ENCODE data around the gene IL1RAP. TPM values are rescaled to one million over a fixed set of nuclear protein-coding genes. Genes with fewer than 3 reads are reported as not detected.

Gene IL1RAP
- total and polyA plus RNA-seq, 2 experiments from 2014 or later, result 14.6 to 46.5 TPM

DNA sequence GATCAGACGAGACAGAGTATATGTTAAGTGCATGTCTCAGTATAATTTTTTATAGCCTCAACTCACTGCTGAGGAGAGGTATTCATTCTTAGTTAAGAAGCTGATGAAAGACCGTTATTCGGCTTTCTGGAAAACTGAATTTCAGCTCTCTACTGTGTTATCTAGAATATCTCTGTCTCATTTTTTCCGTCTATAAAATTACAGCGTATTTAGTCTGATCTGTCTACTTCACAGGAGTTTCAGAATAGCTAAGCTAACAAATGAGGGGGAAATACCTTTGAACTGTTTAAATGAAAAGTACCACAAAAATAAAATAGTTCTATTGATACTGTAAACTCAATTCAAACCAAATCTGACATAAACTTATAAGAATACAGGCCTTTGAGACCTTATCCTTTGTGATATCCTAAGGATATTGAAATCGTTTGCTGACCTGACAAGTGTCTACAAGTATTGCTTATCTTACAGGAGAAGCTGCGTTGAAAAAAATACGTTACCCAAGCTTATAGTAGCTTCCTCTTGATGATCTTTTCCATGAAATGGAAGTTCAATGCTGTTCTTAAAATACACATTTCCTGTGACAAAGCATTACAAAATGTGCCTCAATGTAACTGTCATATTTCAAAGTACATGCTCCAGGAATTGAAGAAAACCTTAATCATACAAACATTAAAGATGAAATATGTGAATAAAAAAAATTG, 104.6 kb downstream of the IL1RAP start:
- TF ChIP-seq EZH2 (IDR thresholded peaks at IDR 0.05; ENCODE audit: borderline replicate concordance) (no peak), EZH2phosphoT487 (IDR thresholded peaks at IDR 0.05; ENCODE audit: low read depth, severe bottlenecking, unreplicated experiment) (no peak)
- TF ChIP-seq, protein P1, sequence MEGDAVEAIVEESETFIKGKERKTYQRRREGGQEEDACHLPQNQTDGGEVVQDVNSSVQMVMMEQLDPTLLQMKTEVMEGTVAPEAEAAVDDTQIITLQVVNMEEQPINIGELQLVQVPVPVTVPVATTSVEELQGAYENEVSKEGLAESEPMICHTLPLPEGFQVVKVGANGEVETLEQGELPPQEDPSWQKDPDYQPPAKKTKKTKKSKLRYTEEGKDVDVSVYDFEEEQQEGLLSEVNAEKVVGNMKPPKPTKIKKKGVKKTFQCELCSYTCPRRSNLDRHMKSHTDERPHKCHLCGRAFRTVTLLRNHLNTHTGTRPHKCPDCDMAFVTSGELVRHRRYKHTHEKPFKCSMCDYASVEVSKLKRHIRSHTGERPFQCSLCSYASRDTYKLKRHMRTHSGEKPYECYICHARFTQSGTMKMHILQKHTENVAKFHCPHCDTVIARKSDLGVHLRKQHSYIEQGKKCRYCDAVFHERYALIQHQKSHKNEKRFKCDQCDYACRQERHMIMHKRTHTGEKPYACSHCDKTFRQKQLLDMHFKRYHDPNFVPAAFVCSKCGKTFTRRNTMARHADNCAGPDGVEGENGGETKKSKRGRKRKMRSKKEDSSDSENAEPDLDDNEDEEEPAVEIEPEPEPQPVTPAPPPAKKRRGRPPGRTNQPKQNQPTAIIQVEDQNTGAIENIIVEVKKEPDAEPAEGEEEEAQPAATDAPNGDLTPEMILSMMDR (IDR thresholded peaks at IDR 0.05; ENCODE audit: poor library complexity), result no peak
- Histone ChIP-seq H4K20me1 (ENCODE audit: insufficient read depth, poor library complexity, severe bottlenecking) (no peaks in the 10 kb centered on the region), H3K9me2 (replicated peaks; ENCODE audit: insufficient read depth) (no peaks in the 10 kb centered on the region), H3K27ac (no peak overlapping the region), H3K9me3 (ENCODE audit: low read depth) (no peaks in the 10 kb centered on the region), H3K79me2 (no peaks in the 10 kb centered on the region), H3K4me2 (no peak overlapping the region), H3K27me3 (no peaks in the 10 kb centered on the region), H3K4me1 (ENCODE audit: insufficient read depth) (peaks cover 8% of the 10 kb centered on the region), H3K4me3 (no peak overlapping the region), H2AFZ (no peak overlapping the region), H3K36me3 (replicated peaks; ENCODE audit: insufficient read depth, low read depth) (no peaks in the 10 kb centered on the region)
- no peak for DNase-seq (ENCODE audit: low spot score)
- 71% methylated on average over 8 of the region's 8 CpGs for WGBS (ENCODE audit: low lambda C conversion rate, missing lambda C conversion rate)

DNA sequence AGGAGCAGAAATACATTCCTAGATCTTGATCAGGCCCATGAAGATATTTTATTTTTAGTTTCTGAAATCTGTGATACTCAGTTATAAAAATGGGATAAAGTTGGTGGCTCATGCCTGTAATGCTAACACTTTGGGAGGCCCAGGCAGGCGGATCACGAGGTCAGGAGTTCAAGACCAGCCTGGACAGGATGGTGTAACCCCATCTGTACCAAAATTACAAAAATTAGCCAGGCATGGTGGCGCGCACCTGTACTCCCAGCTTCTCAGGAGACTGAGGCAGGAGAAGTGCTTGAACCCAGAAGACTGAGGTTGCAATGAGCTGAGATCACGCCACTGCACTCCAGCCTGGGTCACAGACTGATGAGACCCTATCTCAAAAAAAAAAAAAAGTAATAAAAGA, 105.5 kb downstream of the IL1RAP start:
- 96% methylated on average over 5 of the region's 5 CpGs for WGBS (ENCODE audit: low lambda C conversion rate, missing lambda C conversion rate)

DNA sequence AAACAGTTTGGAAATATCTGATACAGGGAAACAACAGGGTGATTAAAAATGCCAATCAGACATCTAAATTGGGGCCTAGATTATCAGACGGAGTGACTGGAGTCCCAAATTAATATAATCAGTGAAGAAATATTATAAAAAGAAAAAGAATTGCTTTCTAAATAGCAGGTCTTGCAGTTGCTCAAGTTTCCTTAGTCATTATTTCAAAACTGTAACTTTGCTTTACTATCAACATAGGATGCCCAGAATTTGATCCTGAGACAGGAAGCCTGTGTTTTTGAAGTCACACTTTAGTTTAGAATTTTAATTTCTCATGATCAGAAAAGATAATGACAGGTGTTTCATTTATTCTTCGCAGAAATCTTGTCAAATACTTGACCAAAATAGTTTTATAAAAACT, 105.9 kb downstream of the IL1RAP start:
- Histone ChIP-seq H3K9me2 (replicated peaks; ENCODE audit: insufficient read depth) (no peaks in the 10 kb centered on the region), H3K4me3 (no peak overlapping the region), H2AFZ (no peak overlapping the region), H3K4me2 (no peak overlapping the region), H3K27me3 (no peaks in the 10 kb centered on the region), H3K27ac (no peak overlapping the region), H3K36me3 (replicated peaks; ENCODE audit: insufficient read depth, low read depth) (no peaks in the 10 kb centered on the region), H3K79me2 (no peaks in the 10 kb centered on the region), H3K9me3 (ENCODE audit: low read depth) (no peaks in the 10 kb centered on the region), H3K4me1 (ENCODE audit: insufficient read depth) (peaks cover 8% of the 10 kb centered on the region), H4K20me1 (ENCODE audit: insufficient read depth, poor library complexity, severe bottlenecking) (no peaks in the 10 kb centered on the region)
- DNase-seq (ENCODE audit: low spot score), result no peak
- TF ChIP-seq EZH2 (IDR thresholded peaks at IDR 0.05; ENCODE audit: borderline replicate concordance), result no peak
- no peak for TF ChIP-seq EZH2phosphoT487 (IDR thresholded peaks at IDR 0.05; ENCODE audit: low read depth, severe bottlenecking, unreplicated experiment)
- TF ChIP-seq, protein P1 (IDR thresholded peaks at IDR 0.05; ENCODE audit: poor library complexity), result no peak
- WGBS (ENCODE audit: low lambda C conversion rate, missing lambda C conversion rate), result 91% methylated on average over 2 of the region's 2 CpGs

More for the DNA sequence above, 105.5 kb downstream of the IL1RAP start:
- Histone ChIP-seq H3K9me2 (replicated peaks; ENCODE audit: insufficient read depth) (no peaks in the 10 kb centered on the region), H3K79me2 (no peaks in the 10 kb centered on the region), H3K27ac (no peak overlapping the region), H3K4me3 (no peak overlapping the region), H3K4me2 (no peak overlapping the region), H3K9me3 (ENCODE audit: low read depth) (no peaks in the 10 kb centered on the region), H4K20me1 (ENCODE audit: insufficient read depth, poor library complexity, severe bottlenecking) (no peaks in the 10 kb centered on the region), H3K36me3 (replicated peaks; ENCODE audit: insufficient read depth, low read depth) (no peaks in the 10 kb centered on the region), H2AFZ (no peak overlapping the region), H3K27me3 (no peaks in the 10 kb centered on the region), H3K4me1 (ENCODE audit: insufficient read depth) (peaks cover 8% of the 10 kb centered on the region)
- TF ChIP-seq EZH2phosphoT487 (IDR thresholded peaks at IDR 0.05; ENCODE audit: low read depth, severe bottlenecking, unreplicated experiment) (no peak), EZH2 (IDR thresholded peaks at IDR 0.05; ENCODE audit: borderline replicate concordance) (no peak)
- TF ChIP-seq, protein P1 (IDR thresholded peaks at IDR 0.05; ENCODE audit: poor library complexity), result no peak
- no peak for DNase-seq (ENCODE audit: low spot score)

All from hepatocyte (in vitro differentiated cells).